K562 (cell line): ENCODE data around the gene PRUNE1. TPM values are rescaled to one million over a fixed set of nuclear protein-coding genes. Genes with fewer than 3 reads are reported as not detected.

Experiments
- ASH1L ChIP-seq: fragments of 450-650 bp; IDR thresholded peaks from 2 replicates; pipeline ENCODE4 v1.6.1; 2018; ENCODE audit warnings: borderline replicate concordance, mild to moderate bottlenecking, low read depth; ENCODE audit not compliant: partially characterized antibody
- C11orf30 ChIP-seq: fragments of 450-650 bp; IDR thresholded peaks from 2 replicates; pipeline ENCODE4 v1.6.1; 2016; ENCODE audit warnings: low read depth, mild to moderate bottlenecking
- CBFA2T3 ChIP-seq: fragments of 450-650 bp; IDR thresholded peaks from 2 replicates; pipeline ENCODE4 v1.6.1; 2017
- ELF1 ChIP-seq: fragments of 200-800 bp; sonication (Bioruptor generic); IDR thresholded peaks from 2 replicates; pipeline ENCODE4 v1.6.1; 2016; ENCODE audit warnings: missing genetic modification characterization, missing compliant biosample characterization
- FOXA3 ChIP-seq, 2 experiments: fragments of 450-650 bp in 1 of 2; sonication (generic) in 1 of 2; formaldehyde crosslinking; IDR thresholded peaks in 1 of 2; conservative IDR thresholded peaks in 1 of 2; 2 replicates each; pipeline versions ENCODE4 v1.4.0 to v1.8.0; 2020 to 2022; ENCODE audit warnings: mild to moderate bottlenecking in 2 of 2, missing genetic modification reagents in 1 of 2
- HCFC1 ChIP-seq: IDR thresholded peaks from 2 replicates; pipeline ENCODE4 v1.6.1; 2012; ENCODE audit warnings: low read depth, low read length, improper control_type of control experiment
- MAX ChIP-seq: sonication (generic); formaldehyde crosslinking; IDR thresholded peaks from 2 replicates; pipeline ENCODE4 v1.9.0; 2022; ENCODE audit warnings: mild to moderate bottlenecking, missing genetic modification reagents
- MBD2 ChIP-seq: sonication (generic); IDR thresholded peaks from 2 replicates; pipeline ENCODE4 v1.6.1; 2016; ENCODE audit warnings: low read depth, borderline replicate concordance
- MIER1 ChIP-seq: fragments of 450-650 bp; IDR thresholded peaks from 2 replicates; pipeline ENCODE4 v1.6.1; 2016; ENCODE audit warnings: antibody characterized with exemption, mild to moderate bottlenecking, low read depth
- MTA1 ChIP-seq: fragments of 450-650 bp; IDR thresholded peaks from 2 replicates; pipeline ENCODE4 v1.6.1; 2017; ENCODE audit warnings: borderline replicate concordance
- MXI1 ChIP-seq: IDR thresholded peaks from 2 replicates; pipeline ENCODE4 v1.6.1; 2011; ENCODE audit warnings: low read depth, mild to moderate bottlenecking, improper control_type of control experiment, low read length
- NRF1 ChIP-seq, 2 experiments: fragments of 450-650 bp; IDR thresholded peaks in 1 of 2; conservative IDR thresholded peaks in 1 of 2; 2 replicates each; pipeline ENCODE4 v1.6.1; 2014; ENCODE audit warnings: mild to moderate bottlenecking in 2 of 2
- PML ChIP-seq: IDR thresholded peaks from 2 replicates; pipeline ENCODE4 v1.6.1; 2012; ENCODE audit warnings: low read length, inconsistent platforms
- POLR2AphosphoS5 ChIP-seq: IDR thresholded peaks from 2 replicates; pipeline ENCODE4 v1.6.1; 2011; ENCODE audit warnings: mild to moderate bottlenecking, low read depth, low read length, moderate library complexity; ENCODE audit not compliant: control insufficient read depth, insufficient read depth
- PYGO2 ChIP-seq: fragments of 450-650 bp; IDR thresholded peaks from 2 replicates; pipeline ENCODE4 v1.6.1; 2016; ENCODE audit warnings: mild to moderate bottlenecking, missing genetic modification characterization, moderate library complexity, missing compliant biosample characterization
- RAD51 ChIP-seq: fragments of 450-650 bp; IDR thresholded peaks from 2 replicates; pipeline ENCODE4 v1.7.1; 2016; ENCODE audit warnings: low read depth, mild to moderate bottlenecking, borderline replicate concordance
- RFX5 ChIP-seq: IDR thresholded peaks from 2 replicates; pipeline ENCODE4 v1.6.1; 2011; ENCODE audit warnings: low read depth, mild to moderate bottlenecking, improper control_type of control experiment, low read length
- RNF2 ChIP-seq: sonication (generic); IDR thresholded peaks from 2 replicates; pipeline ENCODE4 v1.6.1; 2016
- SMAD1 ChIP-seq: fragments of 150-350 bp; IDR thresholded peaks from 2 replicates; pipeline ENCODE4 v1.6.1; 2014; ENCODE audit warnings: low read length, low read depth; ENCODE audit not compliant: partially characterized antibody
- SPI1 ChIP-seq: IDR thresholded peaks from 2 replicates; pipeline ENCODE4 v1.6.1; 2011; ENCODE audit warnings: low read depth, low read length, control low read depth, borderline replicate concordance
- THRAP3 ChIP-seq: fragments of 450-650 bp; IDR thresholded peaks from 2 replicates; pipeline ENCODE4 v1.6.1; 2016; ENCODE audit warnings: mild to moderate bottlenecking, inconsistent platforms, borderline replicate concordance
- U2AF1 ChIP-seq: fragments of 200-400 bp; formaldehyde crosslinking; optimal IDR thresholded peaks from 2 replicates; pipeline ENCODE3; 2017; ENCODE audit warnings: mild to moderate bottlenecking, low read depth, low read length, moderate library complexity
- ZFP1 ChIP-seq: fragments of 450-650 bp; formaldehyde crosslinking; IDR thresholded peaks from 2 replicates; pipeline ENCODE4 v1.4.0; 2020; ENCODE audit warnings: mild to moderate bottlenecking, mixed read lengths
- ZKSCAN1 ChIP-seq: fragments of 150-350 bp; IDR thresholded peaks from 2 replicates; pipeline ENCODE4 v1.6.1; 2016; ENCODE audit warnings: low read depth, low read length
- ZNF224 ChIP-seq: sonication (generic); formaldehyde crosslinking; IDR thresholded peaks from 2 replicates; pipeline ENCODE4 v1.8.0; 2022; ENCODE audit warnings: mild to moderate bottlenecking, missing genetic modification reagents
- ZNF311 ChIP-seq: fragments of 250-450 bp; sonication (Bioruptor Pico); IDR thresholded peaks from 2 replicates; pipeline ENCODE4 v1.4.0; 2020; ENCODE audit warnings: mild to moderate bottlenecking, moderate library complexity
- ZNF507 ChIP-seq: conservative IDR thresholded peaks from 2 replicates; pipeline ENCODE4 v1.6.1; 2017; ENCODE audit warnings: missing genetic modification characterization, missing compliant biosample characterization
- ZNF75A ChIP-seq: fragments of 450-650 bp; formaldehyde crosslinking; IDR thresholded peaks from 2 replicates; pipeline ENCODE4 v1.4.0; 2020; ENCODE audit warnings: mild to moderate bottlenecking
- ZNF830 ChIP-seq: fragments of 250-450 bp; sonication (Bioruptor Pico); IDR thresholded peaks from 2 replicates; pipeline ENCODE4 v1.5.0; 2021; ENCODE audit warnings: mild to moderate bottlenecking
- polyA plus RNA-seq, 8 experiments: library from polyadenylated mRNA; depleted of rRNA in 4 of 8; stranded (reverse) in 5 of 8; unstranded in 3 of 8; fragments of >200 nt; fragmentation: Nextera tagmentation in 2 of 8; fragmentation: Illumina TruSeq in 1 of 8; extraction: Ambion mirVana in 2 of 8; extraction: Trizol in 1 of 8; gene quantifications; 2 replicates each; pipeline versions ENCODE4 v1.2.1 to v1.2.3, GENCODE V29; 2011 to 2014; ENCODE audit warnings: inconsistent platforms in 1 of 8, missing spikeins in 1 of 8
- total RNA-seq, 7 experiments: library from RNA; depleted of rRNA in 6 of 7; stranded (reverse); fragments of >200 nt in 6 of 7; fragmentation: Illumina TruSeq in 2 of 7; extraction: Trizol in 2 of 7; gene quantifications; 2 replicates each; pipeline versions ENCODE4 v1.2.1 to v1.2.3, GENCODE V29; 2011 to 2021; ENCODE audit warnings: low replicate concordance in 1 of 7
- TF ChIP-seq, protein P1 (sequence below): fragments of 250-450 bp; sonication (Bioruptor Pico); IDR thresholded peaks from 2 replicates; pipeline ENCODE4 v1.4.0; 2020

PRUNE1 gene
- total and polyA plus RNA-seq, 9 of the 15 experiments (the other 6 are each of a cell fraction or from before 2014, with no cell fraction given): 16.7 to 48.3 (median 26.2) TPM

- peak; percentile 70 for TF ChIP-seq SMAD1
- TF ChIP-seq THRAP3: peak; percentile 63; the same call in 1 of the 2 replicates
- TF ChIP-seq ZNF507 (tag): no peak
- TF ChIP-seq POLR2AphosphoS5: peak; percentile 66
- TF ChIP-seq PYGO2: peak; percentile 55; the same call in 1 of the 2 replicates
- no peak for TF ChIP-seq ZKSCAN1
- no peak; the same call in 1 of the 2 replicates for TF ChIP-seq RFX5
- TF ChIP-seq, protein P1, sequence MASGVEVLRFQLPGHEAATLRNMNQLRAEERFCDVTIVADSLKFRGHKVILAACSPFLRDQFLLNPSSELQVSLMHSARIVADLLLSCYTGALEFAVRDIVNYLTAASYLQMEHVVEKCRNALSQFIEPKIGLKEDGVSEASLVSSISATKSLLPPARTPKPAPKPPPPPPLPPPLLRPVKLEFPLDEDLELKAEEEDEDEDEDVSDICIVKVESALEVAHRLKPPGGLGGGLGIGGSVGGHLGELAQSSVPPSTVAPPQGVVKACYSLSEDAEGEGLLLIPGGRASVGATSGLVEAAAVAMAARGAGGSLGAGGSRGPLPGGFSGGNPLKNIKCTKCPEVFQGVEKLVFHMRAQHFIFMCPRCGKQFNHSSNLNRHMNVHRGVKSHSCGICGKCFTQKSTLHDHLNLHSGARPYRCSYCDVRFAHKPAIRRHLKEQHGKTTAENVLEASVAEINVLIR (CRISPR knock-in tag): no peak
- TF ChIP-seq C11orf30: peak; percentile 41
- no peak for TF ChIP-seq MIER1
- peak; percentile 81 for TF ChIP-seq RNF2
- TF ChIP-seq RAD51: no peak
- TF ChIP-seq FOXA3 (CRISPR knock-in tag; conservative IDR thresholded peaks at IDR 0.05 in 1 of 2, IDR thresholded peaks at IDR 0.05 in 1 of 2): no peak
- TF ChIP-seq SPI1: peak; percentile 69; the same call in 1 of the 2 replicates
- TF ChIP-seq MTA1: peak; percentile 73; the same call in 1 of the 2 replicates
- TF ChIP-seq MXI1: 0 out of 2 replicates have a peak, but pooled peaks have one; percentile 16
- TF ChIP-seq ZNF75A (CRISPR knock-in tag): 0 out of 2 replicates have a peak, but pooled peaks have one; percentile 31
- no peak for TF ChIP-seq U2AF1
- TF ChIP-seq PML: peak; percentile 88
- peak; percentile 69 for TF ChIP-seq MBD2
- peak; percentile 23 to 33; a peak in 2 of 4 replicates for TF ChIP-seq NRF1 (conservative IDR thresholded peaks at IDR 0.05 in 1 of 2, IDR thresholded peaks at IDR 0.05 in 1 of 2)
- TF ChIP-seq ASH1L: no peak
- TF ChIP-seq CBFA2T3: peak; percentile 95
- TF ChIP-seq ELF1 (tag): no peak
- peak; percentile 71; the same call in 1 of the 2 replicates for TF ChIP-seq ZNF311 (CRISPR knock-in tag)
- no peak; the same call in 1 of the 2 replicates for TF ChIP-seq ZFP1 (CRISPR knock-in tag)
- no peak for TF ChIP-seq ZNF224 (CRISPR knock-in tag)
- no peak; the same call in 1 of the 2 replicates for TF ChIP-seq HCFC1
- TF ChIP-seq ZNF830 (CRISPR knock-in tag): no peak
- 0 out of 2 replicates have a peak, but pooled peaks have one; percentile 17 for TF ChIP-seq MAX (CRISPR knock-in tag)
Observed at GRCh38 chr1:150976879-150977694, 31.2 kb upstream of the PRUNE1 start (continued).
